Measurements from ENCODE around the gene FAM53A.

- no peak for TF ChIP-seq POLR2A (IDR thresholded peaks at IDR 0.05)
- no peak for TF ChIP-seq CTCF (IDR thresholded peaks at IDR 0.05)
- no peak for TF ChIP-seq EP300 (IDR thresholded peaks at IDR 0.05)
Measured at GRCh38 chr4:1658581-1658980, 25.5 kb downstream of the FAM53A start.
